NCI-H748 (cell line): Measurements from ENCODE around the gene CELF6.
A peak's percentile ranks its signal among the peaks of the same experiment; 100 is the strongest.

Experiments used
- DNase-seq: peaks from one replicate; lab custom pipeline; 2025; ENCODE audit not compliant: unreplicated experiment; lab: John Stamatoyannopoulos, UW

CELF6 gene

GRCh38 chr15:72319985-72320671 lies at the start of gene CELF6:
TSS of gene CELF6 (minus strand) at chr15:72320157. CDS start at chr15:72319874, 283 bp downstream.
- DNase-seq: peak; percentile 95

GRCh38 chr15:72368899-72369298 lies 48.9 kb upstream of the CELF6 start:
- DNase-seq: no peak

- no peak for DNase-seq
These were observed 48.4 kb upstream of the CELF6 start for GRCh38 chr15:72368325-72368724.

- DNase-seq: no peak
These were observed 45.9 kb upstream of the CELF6 start for GRCh38 chr15:72365844-72366243.

- no peak for DNase-seq
These were observed 41.2 kb upstream of the CELF6 start for GRCh38 chr15:72361176-72361575.

- DNase-seq: no peak
These were observed 38.8 kb upstream of the CELF6 start for GRCh38 chr15:72358650-72359171.

- no peak for DNase-seq
These were observed 38.2 kb upstream of the CELF6 start for GRCh38 chr15:72358121-72358520.

GRCh38 chr15:72354496-72354895 lies 34.5 kb upstream of the CELF6 start:
- no peak for DNase-seq

GRCh38 chr15:72353266-72353665 lies 33.3 kb upstream of the CELF6 start:
- no peak for DNase-seq

- DNase-seq: no peak
These were observed 25.8 kb upstream of the CELF6 start for GRCh38 chr15:72345806-72346205.

- DNase-seq: no peak
These were observed 25.3 kb upstream of the CELF6 start for GRCh38 chr15:72345280-72345679.

- no peak for DNase-seq
These were observed 24.6 kb upstream of the CELF6 start for GRCh38 chr15:72344602-72345001.

- peak; percentile 29 for DNase-seq
These were observed 22.4 kb upstream of the CELF6 start for GRCh38 chr15:72342385-72342784.

GRCh38 chr15:72341361-72341760 lies 21.4 kb upstream of the CELF6 start:
- no peak for DNase-seq

- DNase-seq: no peak
These were observed 20.4 kb upstream of the CELF6 start for GRCh38 chr15:72340366-72340765.

- DNase-seq: no peak
These were observed 19.8 kb upstream of the CELF6 start for GRCh38 chr15:72339777-72340177.

GRCh38 chr15:72338617-72339321 lies 18.8 kb upstream of the CELF6 start:
- no peak for DNase-seq

GRCh38 chr15:72338148-72338547 lies 18.2 kb upstream of the CELF6 start:
- DNase-seq: no peak

GRCh38 chr15:72334842-72335241 lies 14.9 kb upstream of the CELF6 start:
- no peak for DNase-seq

GRCh38 chr15:72331021-72331420 lies 11.1 kb upstream of the CELF6 start:
- no peak for DNase-seq

- no peak for DNase-seq
These were observed 3.8 kb upstream of the CELF6 start for GRCh38 chr15:72323752-72324151.

- no peak for DNase-seq
These were observed 485 bp downstream of the CELF6 start for GRCh38 chr15:72319360-72319984.
